GM19467 (cell line): ENCODE measurements around the gene LUZP1.

Source experiments
- ATAC-seq: cut with Tn5 transposase; IDR thresholded peaks from one replicate; pipeline ENCODE4 v1.9.1; 2021; ENCODE audit warnings: mild to moderate bottlenecking, moderate library complexity; ENCODE audit not compliant: unreplicated experiment

The LUZP1 gene

GRCh38 chr1:23156940-23157339 is 11.7 kb downstream of the LUZP1 start:
- no peak for ATAC-seq

- no peak for ATAC-seq
Observed at GRCh38 chr1:23152966-23153684, 15.5 kb downstream of the LUZP1 start.

GRCh38 chr1:23150742-23151141 is 17.9 kb downstream of the LUZP1 start:
- no peak for ATAC-seq

- ATAC-seq: no peak
Observed at GRCh38 chr1:23150125-23150524, 18.5 kb downstream of the LUZP1 start.

GRCh38 chr1:23149114-23149513 is 19.5 kb downstream of the LUZP1 start:
- ATAC-seq: peak; percentile 66

GRCh38 chr1:23148084-23148483 is 20.6 kb downstream of the LUZP1 start:
- no peak for ATAC-seq

- no peak for ATAC-seq
Observed at GRCh38 chr1:23140940-23141596, 27.6 kb downstream of the LUZP1 start.

- ATAC-seq: no peak
Observed at GRCh38 chr1:23135268-23135667, 33.4 kb downstream of the LUZP1 start.

GRCh38 chr1:23134055-23134454 is 34.6 kb downstream of the LUZP1 start:
- ATAC-seq: no peak

- no peak for ATAC-seq
Observed at GRCh38 chr1:23133587-23133986, 35.1 kb downstream of the LUZP1 start.

- no peak for ATAC-seq
Observed at GRCh38 chr1:23132033-23132432, 36.6 kb downstream of the LUZP1 start.

- ATAC-seq: no peak
Observed at GRCh38 chr1:23129846-23130245, 38.8 kb downstream of the LUZP1 start.

GRCh38 chr1:23126801-23127200 is 41.9 kb downstream of the LUZP1 start:
- ATAC-seq: no peak

GRCh38 chr1:23126200-23126599 is 42.5 kb downstream of the LUZP1 start:
- no peak for ATAC-seq

- no peak for ATAC-seq
Observed at GRCh38 chr1:23125489-23125888, 43.2 kb downstream of the LUZP1 start.

- no peak for ATAC-seq
Observed at GRCh38 chr1:23124259-23125026, 44.2 kb downstream of the LUZP1 start.

GRCh38 chr1:23123528-23123927 is 45.1 kb downstream of the LUZP1 start:
- no peak for ATAC-seq

GRCh38 chr1:23122796-23123195 is 45.9 kb downstream of the LUZP1 start:
- ATAC-seq: no peak

- no peak for ATAC-seq
Observed at GRCh38 chr1:23122023-23122748, 46.5 kb downstream of the LUZP1 start.

GRCh38 chr1:23120383-23120782 is 48.3 kb downstream of the LUZP1 start:
- ATAC-seq: no peak
